ENCODE results near the gene HOXB9.

HOXB9 gene

GRCh38 chr17:48624118-48624517 is 2.0 kb downstream of the HOXB9 start:
- no peak for DNase-seq (ENCODE audit: low read depth in 2 of 2)

DNA sequence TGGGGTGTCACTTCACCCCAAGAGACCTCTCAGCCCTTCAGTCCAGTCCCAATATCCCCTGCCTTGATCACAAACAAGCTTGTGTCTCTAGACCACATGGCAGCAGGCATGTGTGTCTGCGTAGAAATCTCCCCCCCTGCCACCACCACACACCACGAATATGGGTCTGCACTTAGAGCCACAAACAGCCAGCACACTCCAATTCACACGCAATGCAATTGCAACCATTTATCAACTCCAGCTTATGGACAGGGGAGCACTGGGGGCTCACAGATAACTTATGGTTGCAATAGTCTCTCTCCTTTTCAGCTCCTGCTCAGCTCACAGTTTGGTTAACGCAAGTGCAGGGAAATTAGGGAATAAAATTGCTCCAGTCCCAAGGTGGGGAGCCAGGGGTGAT is 2.6 kb downstream of the HOXB9 start:
- no peak for DNase-seq (ENCODE audit: low read depth in 2 of 2)

- no peak for DNase-seq (ENCODE audit: low read depth in 2 of 2)
Measured at GRCh38 chr17:48622857-48623256, 3.3 kb downstream of the HOXB9 start.

DNA sequence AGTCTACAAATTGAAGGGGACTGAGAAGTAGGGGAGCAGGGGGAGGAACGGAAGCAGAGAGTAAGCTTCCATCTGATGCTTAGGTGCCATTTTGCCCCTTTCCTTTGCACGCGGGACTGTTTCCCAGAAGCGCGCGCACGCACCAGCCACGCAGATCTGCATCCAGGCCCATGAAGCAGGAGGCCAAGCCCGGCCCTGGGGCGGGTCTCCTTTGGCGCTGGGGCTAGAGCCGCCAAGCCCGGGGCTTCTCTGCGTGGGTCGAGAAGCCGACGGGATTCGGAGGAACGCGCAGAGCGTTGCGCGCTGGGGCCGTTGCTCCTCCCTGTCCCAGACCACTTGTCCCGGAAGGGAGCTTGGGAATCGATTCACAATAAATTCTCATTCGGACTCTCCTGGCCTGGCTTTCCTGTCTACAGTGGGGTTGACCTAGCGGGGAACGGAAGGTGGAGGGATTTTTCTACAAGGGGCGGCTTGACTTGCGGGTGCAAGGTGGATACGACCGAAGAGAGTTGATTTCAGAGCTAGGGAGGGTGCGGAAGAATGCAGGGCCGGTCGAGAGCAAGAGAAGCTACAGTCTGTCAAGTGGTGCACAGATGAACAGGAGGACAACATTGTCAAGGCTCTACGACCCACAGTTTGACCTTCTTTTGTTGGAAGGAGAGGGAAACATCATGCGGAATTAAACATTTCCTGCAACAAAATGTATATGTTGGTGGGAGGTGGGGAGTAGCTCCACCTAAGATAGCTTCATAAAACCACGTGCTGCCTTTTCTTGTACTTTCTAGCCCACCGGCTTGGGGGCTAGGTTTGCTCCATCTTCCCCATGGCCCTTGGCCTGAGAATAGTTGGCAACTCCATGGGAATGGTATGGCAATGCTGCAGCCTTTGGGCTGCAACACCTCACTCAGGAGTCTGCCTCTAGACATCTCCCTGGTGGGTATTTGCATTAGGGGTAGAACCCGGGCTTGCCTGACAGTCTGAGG is 4.5 kb downstream of the HOXB9 start:
- DNase-seq (ENCODE audit: low read depth in 2 of 2): no peak

DNA sequence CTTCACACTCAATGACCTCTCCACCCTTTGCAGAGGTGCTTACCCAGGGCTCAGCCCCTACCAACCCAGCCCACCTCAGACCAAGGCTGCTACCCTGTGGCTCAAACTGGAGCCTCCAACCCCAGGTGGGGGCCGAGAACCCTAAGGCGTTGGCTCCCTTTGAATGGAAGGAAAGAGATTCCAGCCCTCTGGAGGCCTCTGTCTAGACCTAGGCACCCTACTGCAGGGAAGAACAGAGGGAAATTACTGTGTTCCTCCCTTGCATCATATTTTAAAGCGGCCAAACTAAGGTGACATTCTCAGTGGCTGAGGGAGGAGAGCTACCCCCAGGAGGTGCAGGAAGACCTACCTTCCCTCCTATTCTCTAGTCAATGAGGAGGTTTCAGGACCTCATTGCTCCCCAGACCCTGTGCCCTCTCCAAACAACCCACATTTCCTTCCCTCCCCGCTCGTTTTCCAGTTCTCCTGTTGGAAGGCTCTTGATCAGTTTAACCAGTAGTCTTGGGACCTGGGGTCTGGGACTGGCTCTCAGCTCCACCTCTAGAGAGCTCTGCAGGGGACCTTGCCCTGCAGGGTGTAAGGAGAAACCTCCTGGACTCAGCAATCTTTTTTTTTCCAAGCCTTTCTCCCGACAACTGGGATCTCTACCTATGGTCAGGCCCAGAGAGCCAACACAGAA is 5.6 kb downstream of the HOXB9 start:
- DNase-seq (ENCODE audit: low read depth in 2 of 2): no peak

GRCh38 chr17:48619826-48620449 is 6.2 kb downstream of the HOXB9 start:
- DNase-seq (ENCODE audit: low read depth in 2 of 2): no peak

DNA sequence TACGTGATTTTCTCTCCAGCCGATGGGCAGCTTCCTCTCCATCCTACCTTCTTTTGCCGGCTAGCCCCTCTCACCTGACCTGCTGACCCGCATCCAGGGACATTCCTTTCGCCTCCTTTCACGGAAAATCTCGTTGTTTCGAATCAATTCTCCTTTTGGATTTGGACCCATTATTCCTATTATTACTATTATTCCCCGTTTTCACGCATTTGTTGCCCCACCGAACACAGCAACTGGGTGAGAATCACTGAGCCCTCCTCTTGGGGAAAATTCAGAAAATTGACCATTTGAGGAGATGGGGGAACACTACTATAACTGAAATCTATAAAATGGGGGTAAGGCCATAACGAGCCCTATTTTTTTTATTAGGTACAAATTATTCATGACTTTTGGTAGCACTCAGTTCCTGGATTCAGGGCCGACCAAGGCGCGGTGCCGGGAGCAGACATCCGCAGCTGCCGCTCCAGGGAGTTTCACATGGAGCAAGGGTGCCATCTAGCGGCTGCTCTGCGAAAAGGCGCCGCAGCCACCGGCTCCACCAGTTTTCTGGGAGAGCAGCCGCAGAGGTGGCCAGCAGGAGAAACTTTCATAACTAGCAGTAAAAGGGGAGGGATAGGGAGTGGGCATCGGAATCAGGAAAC is 7.8 kb downstream of the HOXB9 start:
- peak; percentile 53 to 60 for DNase-seq (ENCODE audit: low read depth in 2 of 2)

- no peak for DNase-seq (ENCODE audit: low read depth in 2 of 2)
Measured at GRCh38 chr17:48617471-48618255, 8.5 kb downstream of the HOXB9 start.

DNA sequence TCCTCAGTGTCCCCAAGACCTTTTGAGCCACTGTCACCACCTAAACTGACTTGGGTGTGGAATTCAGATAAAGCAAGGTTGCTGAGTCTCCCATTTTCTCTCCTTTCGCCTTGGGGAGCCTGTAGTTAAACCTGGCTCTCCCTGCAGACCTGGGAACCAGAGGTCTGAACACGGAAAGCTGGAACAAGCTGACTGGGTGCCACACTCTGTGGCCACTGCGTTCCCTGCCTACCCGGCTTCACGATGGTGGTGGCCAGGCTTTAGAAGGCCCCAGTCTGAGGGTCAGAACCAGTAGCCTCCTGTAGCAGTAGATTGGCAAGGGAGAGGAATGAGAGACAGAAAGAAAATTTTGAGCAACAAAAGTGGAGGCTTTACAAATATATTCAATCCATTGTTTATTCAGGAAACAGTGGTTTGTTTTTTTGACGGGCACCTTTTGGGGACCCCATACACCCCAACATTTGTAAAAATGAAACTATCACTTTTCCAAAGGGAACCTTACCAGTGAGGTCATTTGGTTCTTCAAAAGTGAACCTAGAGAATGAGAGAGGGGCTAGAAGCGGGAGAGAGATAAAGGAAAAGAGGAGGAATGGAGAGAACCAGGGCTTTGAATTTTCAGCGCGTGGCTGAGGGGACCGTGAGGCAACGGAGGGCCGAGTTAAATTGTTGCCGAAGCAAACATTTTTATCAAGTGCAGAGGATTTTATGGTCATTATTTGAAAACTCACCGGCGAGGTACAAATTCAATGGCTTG is 9.3 kb downstream of the HOXB9 start:
- DNase-seq (ENCODE audit: low read depth in 2 of 2): no peak

DNA sequence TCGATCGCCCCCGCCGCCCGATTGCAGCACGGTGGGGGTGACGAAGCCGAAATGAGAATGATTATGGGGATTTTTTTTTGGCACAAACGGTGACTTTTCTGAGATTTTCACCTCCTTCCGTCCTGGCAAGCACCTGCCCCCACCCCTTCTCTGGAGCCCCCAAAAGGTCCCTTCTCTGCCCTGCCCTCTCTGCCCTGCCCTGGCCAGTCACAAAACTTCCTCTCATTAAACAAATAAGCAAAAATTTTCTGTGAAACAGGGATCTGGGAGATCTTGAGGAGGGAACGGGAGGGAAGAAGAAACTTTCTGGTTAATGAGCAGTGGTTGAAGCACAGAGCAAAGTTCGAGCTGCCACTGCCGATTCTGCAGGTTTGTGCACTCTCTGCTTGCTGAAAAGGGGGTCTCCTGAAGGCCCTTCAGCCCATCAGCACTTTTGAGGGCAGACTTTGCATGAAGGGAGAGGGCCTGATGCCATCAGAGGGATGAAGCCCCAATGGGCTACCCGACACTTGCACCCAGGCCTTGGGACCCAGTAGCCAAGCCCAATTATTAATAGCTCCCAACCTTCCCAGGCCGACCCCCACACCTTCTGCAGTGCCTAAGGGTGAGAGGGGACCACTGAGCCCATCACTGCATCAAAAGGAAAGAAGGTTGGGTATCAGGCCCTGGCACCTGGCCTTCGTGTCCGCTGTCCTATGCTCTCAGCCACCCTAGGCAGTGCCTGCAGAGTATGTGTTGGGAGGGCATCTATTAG is 10.0 kb downstream of the HOXB9 start:
- DNase-seq (ENCODE audit: low read depth in 2 of 2): no peak

GRCh38 chr17:48615047-48615962 is 10.9 kb downstream of the HOXB9 start, which contains the start of gene HOXB8:
HOXB8 (minus strand) TSS chr17:48615292; CDS start chr17:48614704, 588 bp downstream.
- no peak for DNase-seq (ENCODE audit: low read depth in 2 of 2)

DNA sequence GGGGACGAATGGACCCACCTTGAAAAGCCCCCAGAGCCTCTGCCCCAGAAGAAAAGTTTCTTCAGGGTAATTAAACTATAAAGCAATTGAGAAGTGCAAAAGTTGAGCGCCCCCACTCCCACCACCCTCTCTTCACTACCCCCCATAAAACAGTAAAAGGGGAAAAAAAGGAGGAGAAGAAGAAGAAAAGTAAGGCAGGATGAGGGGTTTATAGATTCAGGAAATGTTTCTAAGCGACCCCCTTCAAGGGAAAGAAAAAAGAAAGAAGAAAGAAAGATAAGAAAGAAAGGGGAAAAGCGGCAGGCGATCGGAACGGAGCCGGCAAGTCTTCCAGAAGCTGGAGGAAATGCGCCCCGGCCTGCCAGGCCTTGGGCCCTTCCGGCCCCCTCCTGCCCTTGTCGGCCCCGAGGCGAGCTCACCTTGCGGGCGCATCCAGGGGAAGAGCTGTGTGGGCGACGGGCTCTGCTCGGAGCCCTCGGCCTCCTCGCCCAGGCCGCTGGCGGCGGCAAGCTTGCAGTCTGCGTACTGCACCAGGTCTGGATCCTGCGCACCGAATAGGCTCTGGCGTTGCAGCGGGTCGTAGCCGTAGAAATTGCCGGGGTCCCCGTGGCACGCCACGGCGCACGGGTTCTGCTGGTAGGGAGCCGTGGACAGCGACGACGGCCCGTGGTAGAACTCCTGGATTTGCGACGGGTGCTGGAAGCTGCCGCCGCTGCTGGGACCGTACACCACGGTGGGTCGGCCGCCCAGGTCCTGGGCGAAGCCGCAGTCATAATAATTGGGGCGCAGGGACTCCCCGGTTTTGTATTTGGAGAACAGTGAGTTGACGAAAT is 12.1 kb downstream of the HOXB9 start:
- DNase-seq (ENCODE audit: low read depth in 2 of 2): no peak

GRCh38 chr17:48612854-48613691 is 13.1 kb downstream of the HOXB9 start:
- DNase-seq (ENCODE audit: low read depth in 2 of 2): no peak

DNA sequence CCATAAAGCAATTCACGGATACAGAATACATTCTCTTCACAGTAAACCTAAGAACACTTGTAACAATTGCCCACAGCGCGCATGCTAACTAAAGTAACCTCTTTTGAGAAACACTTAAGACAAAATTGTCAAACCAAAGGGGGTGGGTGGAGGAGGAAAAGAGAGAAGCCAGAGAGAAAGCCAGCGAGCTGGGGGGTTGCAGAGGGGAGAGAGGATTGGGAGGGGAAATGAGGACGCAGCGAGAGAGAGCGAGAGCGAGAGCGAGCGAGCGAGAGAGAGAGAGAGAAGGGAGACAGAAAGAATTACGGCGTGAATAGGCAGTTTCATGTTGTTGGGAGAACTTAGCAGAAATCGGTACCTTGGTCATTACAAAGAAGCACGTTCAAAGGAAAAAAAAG is 13.7 kb downstream of the HOXB9 start:
- DNase-seq (ENCODE audit: low read depth in 2 of 2): no peak

- no peak for DNase-seq (ENCODE audit: low read depth in 2 of 2)
Measured at GRCh38 chr17:48611681-48612455, 14.3 kb downstream of the HOXB9 start.

- no peak for DNase-seq (ENCODE audit: low read depth in 2 of 2)
Measured at GRCh38 chr17:48611213-48611612, 14.9 kb downstream of the HOXB9 start.
